HG02938 (cell line): ENCODE results near the gene RIPPLY1.
"Not testable (repeated sequence)": the region's sequence is repeated elsewhere in the genome, so short reads cannot be mapped to it uniquely, and the experiment has no call there.

Experiments used
- ATAC-seq: cut with Tn5 transposase; IDR thresholded peaks from one replicate; pipeline ENCODE4 v1.9.1; 2021; ENCODE audit warnings: mild to moderate bottlenecking, moderate library complexity; ENCODE audit not compliant: unreplicated experiment

The RIPPLY1 gene

DNA sequence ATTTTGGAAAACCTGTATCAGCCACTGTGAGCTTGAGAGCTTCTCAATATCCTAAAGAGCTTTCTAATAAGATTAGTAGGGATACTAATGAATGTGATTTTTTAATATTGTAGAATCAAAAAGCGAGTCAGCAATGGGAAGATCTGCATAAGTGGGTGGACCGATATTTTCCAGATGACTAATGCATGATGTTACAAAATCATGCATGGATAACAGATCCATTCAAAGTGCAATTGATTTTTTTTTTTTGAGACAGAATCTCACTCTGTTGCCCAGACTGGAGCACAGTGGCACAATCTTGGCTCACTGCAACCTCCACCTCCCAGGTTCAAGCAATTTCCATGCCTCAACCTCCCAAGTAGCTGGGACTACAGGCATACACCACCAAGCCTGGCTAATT lies 9.7 kb upstream of the RIPPLY1 start:
- ATAC-seq, result no peak

DNA sequence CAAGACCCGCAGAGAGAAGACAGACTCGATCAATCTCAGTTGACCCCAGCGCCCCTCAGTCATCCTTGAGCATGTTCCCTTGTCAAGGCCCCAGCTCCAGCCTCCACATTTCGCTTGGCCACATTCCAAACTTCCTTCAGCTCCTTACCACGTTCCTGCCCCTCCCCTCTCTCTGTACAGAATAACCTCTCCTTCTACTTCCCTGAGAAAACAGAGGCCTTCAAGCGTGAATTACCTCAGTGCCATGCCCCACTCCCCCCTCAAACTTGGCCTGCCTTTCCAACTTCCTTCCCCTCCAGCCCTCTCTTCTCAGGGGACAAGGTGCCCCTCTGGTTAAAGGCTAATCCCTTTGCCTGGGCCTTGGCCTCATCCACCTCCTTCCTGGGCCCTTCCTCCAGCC lies 3.2 kb upstream of the RIPPLY1 start:
- ATAC-seq, result no peak

- ATAC-seq, result no peak
Observed at GRCh38 chrX:106905064-106905708, 2.0 kb upstream of the RIPPLY1 start.

- no peak for ATAC-seq
Observed at GRCh38 chrX:106903856-106904528, 851 bp upstream of the RIPPLY1 start.

- no peak for ATAC-seq
Observed at GRCh38 chrX:106902684-106903083, 457 bp downstream of the RIPPLY1 start.

DNA sequence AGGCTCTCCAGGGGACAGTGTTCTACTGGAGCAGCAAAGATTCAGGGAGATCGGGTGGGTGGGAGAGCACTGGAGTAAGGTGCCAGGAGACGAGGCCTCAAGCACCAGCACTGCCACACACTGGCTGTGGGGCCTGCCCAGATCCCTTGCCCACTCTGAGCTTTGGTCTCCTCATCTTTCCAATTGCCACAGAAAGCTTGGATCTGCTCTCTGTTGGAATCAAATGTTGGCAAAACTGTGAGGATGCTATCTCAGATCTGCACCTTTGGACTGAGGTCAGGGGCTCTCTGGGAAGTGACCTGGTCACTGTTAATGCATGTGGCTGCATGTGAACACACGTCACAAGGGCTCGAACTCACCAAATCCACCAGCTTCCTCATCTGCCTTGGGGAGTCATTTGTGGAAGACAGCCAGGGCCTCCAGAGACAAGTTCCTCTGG lies 1.3 kb downstream of the RIPPLY1 start:
- no peak for ATAC-seq

DNA sequence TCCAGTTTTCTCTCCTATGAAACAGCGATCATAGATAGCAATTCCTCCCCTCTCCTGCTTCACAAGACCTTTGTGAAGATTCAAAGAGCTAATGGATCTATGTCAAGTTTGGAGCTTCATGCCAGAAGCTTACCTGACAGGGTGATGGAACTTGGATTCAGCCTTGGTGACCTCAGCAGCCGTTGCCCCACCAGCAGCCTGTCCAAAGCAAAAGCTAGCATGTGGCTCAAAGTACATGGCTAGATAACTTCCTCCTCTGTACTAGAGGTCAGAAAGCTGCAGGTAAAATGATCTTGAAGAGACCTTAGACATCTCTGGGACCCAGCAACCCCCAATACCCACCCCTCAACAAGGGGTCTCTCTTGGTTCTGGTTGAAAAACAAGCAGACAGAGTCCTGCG lies 1.8 kb downstream of the RIPPLY1 start:
- no peak for ATAC-seq

- ATAC-seq, result no peak
Observed at GRCh38 chrX:106899841-106900240, 3.3 kb downstream of the RIPPLY1 start.

GRCh38 chrX:106899276-106899675 lies 3.9 kb downstream of the RIPPLY1 start:
- ATAC-seq, result no peak

- peak; percentile 77 for ATAC-seq
Observed at GRCh38 chrX:106898462-106898861, 4.7 kb downstream of the RIPPLY1 start.

- no peak for ATAC-seq
Observed at GRCh38 chrX:106897259-106897658, 5.9 kb downstream of the RIPPLY1 start.

DNA sequence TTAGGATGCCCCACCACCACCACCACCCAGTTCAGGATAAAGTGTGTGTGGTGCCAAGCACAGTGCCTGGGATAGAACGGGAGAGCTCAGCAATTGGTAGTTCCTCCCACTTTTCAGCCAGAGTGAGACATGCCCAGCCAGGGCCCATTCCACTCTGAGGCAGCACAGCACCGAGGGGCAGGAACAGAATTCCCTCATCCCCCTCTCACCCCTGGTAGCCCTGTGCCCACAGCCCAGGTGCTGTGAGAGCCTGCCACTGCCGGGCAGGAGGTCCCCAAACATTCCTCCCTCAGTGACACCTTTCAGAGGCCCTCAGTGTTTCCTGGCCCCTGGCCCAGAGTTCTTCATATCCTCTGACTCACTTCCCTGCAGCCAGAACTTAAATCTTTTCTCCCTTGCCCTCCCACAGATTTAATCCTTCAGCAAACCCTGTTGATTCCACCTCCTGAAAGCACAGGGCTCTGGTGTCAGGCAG lies 8.1 kb downstream of the RIPPLY1 start:
- ATAC-seq, result no peak

DNA sequence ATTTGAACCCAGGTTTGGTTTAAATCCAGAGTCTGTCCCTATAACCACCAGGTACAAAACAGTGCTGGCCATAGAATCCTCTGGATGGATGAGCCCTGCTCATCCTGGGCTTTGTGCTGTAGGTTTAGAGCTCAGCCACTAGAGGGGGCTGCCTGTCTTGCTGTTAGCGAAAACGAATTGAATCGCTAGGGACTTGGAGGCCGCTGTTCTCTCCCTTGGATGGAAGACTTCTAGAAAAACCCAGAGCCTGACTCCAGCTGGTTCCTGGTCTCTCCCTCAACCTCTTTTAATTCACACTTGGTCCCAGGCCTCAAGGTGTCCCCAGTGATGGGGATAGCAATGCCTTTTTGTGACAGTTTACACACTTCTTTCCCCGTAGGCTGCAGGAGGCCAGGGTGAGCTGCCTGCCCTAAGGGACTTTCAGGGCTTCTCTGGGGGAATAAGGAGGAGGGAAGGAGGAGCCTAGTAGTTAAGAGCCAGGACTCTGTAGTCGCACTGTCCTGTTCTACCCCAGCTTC lies 8.7 kb downstream of the RIPPLY1 start:
- ATAC-seq, result peak; percentile 78

GRCh38 chrX:106891762-106892460 lies 11.2 kb downstream of the RIPPLY1 start:
- no peak for ATAC-seq

DNA sequence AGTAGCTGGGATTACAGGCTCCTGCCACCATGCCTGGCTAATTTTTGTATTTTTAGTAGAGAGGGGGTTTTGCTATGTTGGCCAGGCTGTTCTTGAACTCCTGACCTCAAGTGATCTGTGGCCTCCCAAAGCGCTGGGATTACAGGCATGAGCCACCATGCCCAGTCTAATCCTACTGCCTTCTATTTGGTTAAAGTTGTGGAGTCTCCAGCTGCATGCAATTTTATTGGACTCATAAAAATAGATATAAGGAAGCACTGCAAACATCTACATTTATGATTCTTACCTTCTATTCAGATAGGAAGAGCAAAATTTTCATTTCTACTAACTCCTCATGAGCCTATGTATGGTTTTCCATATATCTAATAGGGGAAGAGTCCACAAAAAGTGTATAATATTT lies 13.7 kb downstream of the RIPPLY1 start:
- no peak for ATAC-seq

GRCh38 chrX:106875151-106875550 lies 28.0 kb downstream of the RIPPLY1 start:
- no peak for ATAC-seq

GRCh38 chrX:106874075-106874474 lies 29.1 kb downstream of the RIPPLY1 start:
- ATAC-seq, result no peak

GRCh38 chrX:106872796-106873195 lies 30.3 kb downstream of the RIPPLY1 start:
- not testable (repeated sequence) for ATAC-seq

DNA sequence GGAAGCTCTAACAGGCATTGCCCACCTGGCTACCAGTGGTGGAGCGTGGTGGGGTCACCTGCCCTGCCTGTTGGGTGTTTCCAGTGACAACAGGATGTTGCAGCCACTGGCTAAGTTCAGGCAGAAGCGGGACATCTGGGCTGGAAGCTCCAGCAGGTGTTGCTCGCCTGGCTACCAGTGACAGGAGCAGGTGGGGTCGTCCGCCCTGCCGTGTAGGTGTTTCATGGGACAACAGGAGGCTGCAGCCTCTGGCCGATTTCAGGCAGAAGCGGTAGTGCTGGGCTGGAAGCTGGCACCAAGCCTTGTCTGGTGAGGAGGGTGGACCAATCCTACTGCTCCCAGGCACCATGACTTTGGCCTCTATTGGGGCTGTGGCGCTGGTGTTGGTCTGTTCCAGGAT lies 39.4 kb downstream of the RIPPLY1 start:
- no peak for ATAC-seq

- ATAC-seq, result peak; percentile 81
Observed at GRCh38 chrX:106862972-106863688, 40.0 kb downstream of the RIPPLY1 start.
